Measurements from ENCODE around the gene IQSEC1. TPM values are rescaled to one million over a fixed set of nuclear protein-coding genes. Genes with fewer than 3 reads are reported as not detected.

Gene IQSEC1
- total RNA-seq, 1 experiment from 2014 or later, result 13.3 TPM

GRCh38 chr3:12967606-12968351 is 105.5 kb downstream of the IQSEC1 start:
- Mint-ChIP-seq H3K36me3 (ENCODE audit: insufficient read depth, unreplicated experiment) (peaks cover 12% of the 10 kb centered on the region), H3K27me3 (ENCODE audit: unreplicated experiment) (peaks cover 25% of the 10 kb centered on the region), H3K27ac (ENCODE audit: unreplicated experiment) (no peak overlapping the region), H3K4me3 (ENCODE audit: low read depth, unreplicated experiment) (peak overlapping the region; percentile 86), H3K4me1 (ENCODE audit: low read depth, unreplicated experiment) (peaks cover 23% of the 10 kb centered on the region), H3K9me3 (ENCODE audit: low read depth, unreplicated experiment) (no peaks in the 10 kb centered on the region)
- no TSS peak for BruUV-seq (replicated peaks)
- peak; percentile 86 for DNase-seq
- CTCF ChIA-PET, result interaction anchor here (0.8 to 1.7 kb wide), 3 partner anchors 16 to 51 kb away, joined by 3 to 13 read pairs (median 4); no protein-coding TSS in a partner anchor
- no peak for TF ChIP-seq CTCF (IDR thresholded peaks at IDR 0.05; ENCODE audit: unreplicated experiment)
- intact Hi-C loops (cut with micrococcal nuclease; ENCODE audit: unreplicated experiment), result no loop called here

GRCh38 chr3:12966847-12967605 is 106.2 kb downstream of the IQSEC1 start:
- BruUV-seq (replicated peaks), result no TSS peak
- Mint-ChIP-seq H3K4me3 (ENCODE audit: low read depth, unreplicated experiment) (peak overlapping the region; percentile 86), H3K36me3 (ENCODE audit: insufficient read depth, unreplicated experiment) (peaks cover 12% of the 10 kb centered on the region), H3K4me1 (ENCODE audit: low read depth, unreplicated experiment) (peaks cover 23% of the 10 kb centered on the region), H3K9me3 (ENCODE audit: low read depth, unreplicated experiment) (no peaks in the 10 kb centered on the region), H3K27ac (ENCODE audit: unreplicated experiment) (no peak overlapping the region), H3K27me3 (ENCODE audit: unreplicated experiment) (peaks cover 25% of the 10 kb centered on the region)
- no peak for DNase-seq
- intact Hi-C loops (cut with micrococcal nuclease; ENCODE audit: unreplicated experiment), result no loop called here
- TF ChIP-seq CTCF (IDR thresholded peaks at IDR 0.05; ENCODE audit: unreplicated experiment), result no peak
- CTCF ChIA-PET, result interaction anchor here (0.8 to 1.7 kb wide), 3 partner anchors 17 to 52 kb away, joined by 3 to 13 read pairs (median 4); no protein-coding TSS in a partner anchor

- Mint-ChIP-seq H3K27me3 (ENCODE audit: unreplicated experiment) (peaks cover 25% of the 10 kb centered on the region), H3K27ac (ENCODE audit: unreplicated experiment) (no peak overlapping the region), H3K36me3 (ENCODE audit: insufficient read depth, unreplicated experiment) (peaks cover 12% of the 10 kb centered on the region), H3K4me3 (ENCODE audit: low read depth, unreplicated experiment) (peak overlapping the region; percentile 86), H3K4me1 (ENCODE audit: low read depth, unreplicated experiment) (peaks cover 23% of the 10 kb centered on the region), H3K9me3 (ENCODE audit: low read depth, unreplicated experiment) (no peaks in the 10 kb centered on the region)
- no peak for TF ChIP-seq CTCF (IDR thresholded peaks at IDR 0.05; ENCODE audit: unreplicated experiment)
- intact Hi-C loops (cut with micrococcal nuclease; ENCODE audit: unreplicated experiment), result no loop called here
- DNase-seq, result no peak
- BruUV-seq (replicated peaks), result no TSS peak
- CTCF ChIA-PET, result interaction anchor here (1.7 kb wide), 1 partner anchor 17 kb away, joined by 13 read pairs; no protein-coding TSS in a partner anchor
These were observed 107.0 kb downstream of the IQSEC1 start for GRCh38 chr3:12965999-12966846.
